Activated T-cell treated with anti-CD3 and anti-CD28 coated beads for 4 hours (primary cell): ENCODE data around the gene NT5M.

Experiments
- DNase-seq: peaks from one replicate; pipeline ENCODE4 v3.0.0-alpha.2; 2020

Gene NT5M

GRCh38 chr17:17303847-17304490, 796 bp downstream of the NT5M start:
- DNase-seq, result no peak

GRCh38 chr17:17304521-17304985, 1.4 kb downstream of the NT5M start:
- DNase-seq, result no peak

GRCh38 chr17:17305281-17305801, 2.2 kb downstream of the NT5M start:
- DNase-seq, result peak; percentile 19

GRCh38 chr17:17309356-17309755, 6.2 kb downstream of the NT5M start:
- DNase-seq, result no peak

GRCh38 chr17:17313350-17313991, 10.3 kb downstream of the NT5M start:
- peak; percentile 67 for DNase-seq

GRCh38 chr17:17314501-17315071, 11.4 kb downstream of the NT5M start:
- no peak for DNase-seq

- no peak for DNase-seq
These were observed 12.1 kb downstream of the NT5M start for GRCh38 chr17:17315142-17315821.

GRCh38 chr17:17320188-17320910, 17.2 kb downstream of the NT5M start:
- no peak for DNase-seq

GRCh38 chr17:17320911-17321220, 17.7 kb downstream of the NT5M start:
- DNase-seq, result no peak

GRCh38 chr17:17321356-17322025, 18.3 kb downstream of the NT5M start:
- DNase-seq, result no peak

GRCh38 chr17:17322516-17323510, 19.6 kb downstream of the NT5M start:
- no peak for DNase-seq

GRCh38 chr17:17324616-17325015, 21.4 kb downstream of the NT5M start:
- no peak for DNase-seq

- no peak for DNase-seq
These were observed 22.1 kb downstream of the NT5M start for GRCh38 chr17:17325228-17325627.

- no peak for DNase-seq
These were observed 22.6 kb downstream of the NT5M start for GRCh38 chr17:17325816-17326215.

- DNase-seq, result no peak
These were observed 23.2 kb downstream of the NT5M start for GRCh38 chr17:17326275-17326875.

- DNase-seq, result no peak
These were observed 25.1 kb downstream of the NT5M start for GRCh38 chr17:17328251-17328650.

- no peak for DNase-seq
These were observed 38.3 kb downstream of the NT5M start for GRCh38 chr17:17341452-17341851.

- DNase-seq, result no peak
These were observed 39.2 kb downstream of the NT5M start for GRCh38 chr17:17342242-17342945.

GRCh38 chr17:17343160-17343735, 40.1 kb downstream of the NT5M start:
- no peak for DNase-seq
